ENCODE data around the gene TBC1D2.

The TBC1D2 gene

DNA sequence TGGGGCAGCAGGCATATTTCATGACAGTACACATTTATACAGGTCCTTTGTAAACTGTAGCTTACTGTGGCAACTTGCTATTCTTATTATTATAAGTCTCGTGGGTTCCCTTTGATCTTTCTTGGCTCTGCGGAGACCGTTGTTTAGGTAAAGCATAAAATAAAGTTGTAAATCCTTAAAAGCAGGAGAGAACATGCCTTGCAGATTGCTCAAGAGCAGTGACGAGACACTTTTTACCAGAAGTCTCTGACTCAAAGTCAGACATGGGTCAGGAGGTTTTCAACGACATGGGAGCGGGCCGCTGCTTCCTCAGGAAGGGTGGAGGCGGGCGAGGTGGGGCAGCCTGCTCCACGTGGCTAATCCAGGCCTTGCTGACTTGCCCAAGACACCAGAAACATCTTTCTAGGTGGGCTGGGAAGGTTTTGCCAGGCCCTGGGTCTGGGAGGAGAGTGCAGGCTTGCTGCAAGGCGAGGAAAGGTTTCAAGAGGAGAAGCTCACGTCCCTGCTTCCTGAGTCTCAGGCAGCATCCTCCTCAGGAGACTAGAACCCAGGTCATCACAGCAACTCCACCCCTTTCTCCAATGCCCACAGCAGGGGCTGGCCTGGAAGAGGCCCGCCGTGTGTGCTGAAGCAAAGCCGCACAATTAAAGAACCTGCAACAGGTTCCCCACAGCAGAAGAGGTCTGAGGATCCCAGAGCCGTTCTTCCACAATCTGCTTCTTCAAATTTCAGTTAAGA lies 6.5 kb downstream of the TBC1D2 start:
- TF ChIP-seq CTCF (IDR thresholded peaks at IDR 0.05; ENCODE audit: low read depth, low read length), result no peak
- no peak overlapping the region for H3K4me3 ChIP-seq (ENCODE audit: low read depth, low read length)
- in situ Hi-C loops (cut with HindIII; ENCODE audit: low sequenced_read_pairs), result no loop called here
- DNase-seq (ENCODE audit: low read depth, low spot score), result peak; percentile 93

DNA sequence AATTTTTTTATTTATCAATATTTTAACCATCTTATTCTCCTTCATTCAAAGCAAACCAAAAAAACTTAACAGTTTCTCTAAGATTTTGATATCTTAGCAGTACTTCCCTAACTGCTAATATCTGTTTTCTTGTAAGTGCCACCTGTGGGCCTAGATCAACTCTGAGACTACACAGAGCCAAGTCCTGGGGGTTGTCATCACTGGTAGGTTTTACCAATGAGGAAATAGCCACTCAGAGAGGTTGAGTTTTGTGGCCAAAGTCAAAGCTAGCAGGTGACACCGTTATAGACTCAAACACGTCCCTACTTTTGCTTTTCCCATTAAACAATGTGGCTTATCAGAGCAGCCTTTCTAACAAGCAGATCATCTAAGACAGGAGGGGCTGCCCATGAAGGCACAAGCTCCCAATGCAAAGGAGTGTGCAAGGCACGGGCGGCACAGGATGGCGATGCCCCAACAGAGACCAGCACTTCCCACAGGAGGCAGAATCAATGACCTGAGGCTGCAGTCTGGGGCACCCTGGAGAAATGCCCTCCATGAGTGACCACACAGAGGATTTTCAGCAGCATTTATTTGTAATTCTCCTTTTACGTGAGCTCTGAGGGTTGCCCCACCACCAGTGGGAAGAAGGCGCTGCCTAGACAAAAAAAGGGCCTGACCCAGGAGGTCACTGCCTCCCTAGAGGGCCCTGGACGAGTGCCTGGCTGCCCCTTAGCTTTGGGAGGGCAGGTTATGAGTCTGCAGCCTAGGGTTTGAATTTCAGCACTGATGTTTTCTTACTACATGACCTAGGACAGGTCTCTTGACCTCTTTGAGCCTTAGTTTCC lies 7.4 kb downstream of the TBC1D2 start:
- no peak overlapping the region for H3K4me3 ChIP-seq (ENCODE audit: low read depth, low read length)
- in situ Hi-C loops (cut with HindIII; ENCODE audit: low sequenced_read_pairs), result no loop called here
- TF ChIP-seq CTCF (IDR thresholded peaks at IDR 0.05; ENCODE audit: low read depth, low read length), result no peak
- no peak for DNase-seq (ENCODE audit: low read depth, low spot score)

DNA sequence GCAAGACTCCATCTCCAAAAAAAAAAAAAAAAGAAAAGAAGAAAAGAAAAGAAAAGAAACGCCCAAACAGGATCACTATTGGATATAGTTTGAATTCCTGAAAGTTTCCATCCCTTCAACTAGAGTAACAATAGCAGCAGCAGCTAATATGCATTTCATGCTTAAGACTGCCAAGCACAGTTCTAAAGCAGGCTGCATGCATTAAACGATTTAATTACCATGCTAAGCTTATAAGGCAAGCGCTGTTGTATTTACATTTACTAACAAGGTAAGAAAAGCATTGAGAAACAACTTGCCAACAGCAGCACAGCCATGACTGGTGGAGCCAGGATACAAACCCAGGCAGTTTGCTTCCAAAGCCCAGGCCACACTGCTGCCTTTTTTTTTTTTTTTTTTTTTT lies 13.0 kb downstream of the TBC1D2 start:
- H3K4me3 ChIP-seq (ENCODE audit: low read depth, low read length), result no peak overlapping the region
- no peak for TF ChIP-seq CTCF (IDR thresholded peaks at IDR 0.05; ENCODE audit: low read depth, low read length)
- DNase-seq (ENCODE audit: low read depth, low spot score), result no peak
- in situ Hi-C loops (cut with HindIII; ENCODE audit: low sequenced_read_pairs), result no loop called here

DNA sequence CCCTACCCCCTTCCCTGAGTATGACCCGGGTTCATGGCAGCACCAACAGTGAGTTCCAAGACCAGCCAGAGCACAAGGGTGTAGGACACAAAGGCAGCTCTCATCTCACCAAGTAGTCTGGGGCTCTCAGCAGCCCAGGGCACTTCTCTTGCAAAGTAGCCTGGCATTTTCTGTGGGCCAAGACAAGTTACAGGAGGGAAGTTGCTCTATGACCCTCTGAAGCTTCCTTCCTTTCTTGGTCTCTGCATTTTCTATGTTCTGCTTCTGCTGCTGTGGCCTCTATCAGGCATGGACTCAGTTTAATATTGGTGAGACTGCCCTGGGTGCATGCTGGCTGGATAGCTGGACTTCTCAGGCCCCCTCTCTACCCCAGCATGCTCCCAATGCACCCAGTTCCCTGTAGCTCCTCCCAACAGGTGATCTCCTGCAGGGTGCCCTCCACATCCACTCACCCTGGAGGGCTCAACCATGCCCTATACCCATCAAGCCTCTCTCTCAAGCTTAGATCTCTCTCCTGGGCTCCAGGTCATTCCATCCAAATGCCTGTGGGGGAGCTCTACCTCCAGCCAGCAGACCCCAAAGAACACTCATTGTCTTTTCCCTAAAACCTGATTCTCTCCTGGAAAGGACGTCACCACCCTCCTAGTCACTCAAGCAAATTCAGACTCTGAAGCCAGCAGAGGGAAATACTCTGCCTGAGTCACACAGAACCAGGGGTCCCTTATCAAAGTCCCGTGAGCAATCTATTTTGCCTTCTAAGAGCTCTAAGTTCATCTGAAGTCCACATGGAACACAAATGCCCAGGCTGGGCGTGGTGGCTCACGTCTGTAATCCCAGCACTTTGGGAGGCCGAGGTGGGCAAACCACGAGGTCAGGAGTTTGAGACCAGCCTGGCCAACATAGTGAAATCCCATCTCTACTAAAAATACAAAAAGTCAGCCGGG lies 13.8 kb downstream of the TBC1D2 start:
- TF ChIP-seq CTCF (IDR thresholded peaks at IDR 0.05; ENCODE audit: low read depth, low read length), result peak; percentile 7

GRCh38 chr9:98240475-98240874 lies 15.0 kb downstream of the TBC1D2 start:
- TF ChIP-seq CTCF (IDR thresholded peaks at IDR 0.05; ENCODE audit: low read depth, low read length), result no peak
- in situ Hi-C loops (cut with HindIII; ENCODE audit: low sequenced_read_pairs), result no loop called here
- DNase-seq (ENCODE audit: low read depth, low spot score), result no peak
- no peak overlapping the region for H3K4me3 ChIP-seq (ENCODE audit: low read depth, low read length)

More for the DNA sequence above, 13.8 kb downstream of the TBC1D2 start:
- in situ Hi-C loops (cut with HindIII; ENCODE audit: low sequenced_read_pairs), result no loop called here
- DNase-seq (ENCODE audit: low read depth, low spot score), result no peak
- no peak overlapping the region for H3K4me3 ChIP-seq (ENCODE audit: low read depth, low read length)

DNA sequence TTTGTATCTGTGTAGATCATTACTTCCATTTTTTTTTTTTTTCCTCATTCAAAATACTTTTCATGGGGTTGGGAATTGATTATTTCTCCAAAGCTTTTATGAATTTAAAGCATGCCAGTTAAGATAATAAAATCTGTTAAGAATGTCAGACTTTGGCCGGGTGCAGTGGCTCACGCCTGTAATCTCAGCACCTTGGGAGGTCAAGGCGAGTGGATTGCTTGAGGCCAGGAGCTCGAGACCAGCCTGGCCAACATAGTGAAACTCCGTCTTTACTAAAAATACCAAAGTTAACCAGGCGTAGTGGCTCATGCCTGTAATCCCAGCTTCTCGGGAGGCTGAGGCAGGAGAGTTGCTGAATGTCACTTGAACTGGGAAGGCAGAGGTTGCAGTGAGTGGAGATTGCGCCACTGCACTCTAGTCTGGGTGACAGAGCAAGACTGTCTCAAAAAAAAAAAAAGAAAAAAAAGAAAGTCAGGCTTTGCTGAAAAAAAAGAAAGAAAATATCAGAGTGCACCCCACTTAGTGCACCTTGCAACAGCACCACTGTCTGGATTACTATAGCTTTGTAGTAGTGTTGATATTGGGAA lies 18.5 kb downstream of the TBC1D2 start:
- no peak for TF ChIP-seq CTCF (IDR thresholded peaks at IDR 0.05; ENCODE audit: low read depth, low read length)
- H3K4me3 ChIP-seq (ENCODE audit: low read depth, low read length), result no peak overlapping the region
- in situ Hi-C loops (cut with HindIII; ENCODE audit: low sequenced_read_pairs), result no loop called here
- no peak for DNase-seq (ENCODE audit: low read depth, low spot score)
